Measurements from ENCODE around the gene FKBP5. TPM values are rescaled to one million over a fixed set of nuclear protein-coding genes. Genes with fewer than 3 reads are reported as not detected.
"Not testable (repeated sequence)": the region's sequence is repeated elsewhere in the genome, so short reads cannot be mapped to it uniquely, and the experiment has no call there.

FKBP5 gene
- total RNA-seq, 1 donor from 2014 or later: 9.7 TPM

- H3K4me3 ChIP-seq (ENCODE audit: low read depth, low read length): no peak overlapping the region
- no peak for DNase-seq (ENCODE audit: low read depth)
- H3K36me3 ChIP-seq (ENCODE audit: control insufficient read depth, insufficient read depth, low read length): no peaks in the 10 kb centered on the region
- no peak for TF ChIP-seq CTCF (IDR thresholded peaks at IDR 0.05; ENCODE audit: insufficient read depth, low read length, poor library complexity, severe bottlenecking)
- H3K27me3 ChIP-seq (ENCODE audit: control insufficient read depth, insufficient read depth, low read length): no peaks in the 10 kb centered on the region
These were observed 17.8 kb upstream of the FKBP5 start for GRCh38 chr6:35706468-35706867.

- Histone ChIP-seq H3K27me3 (ENCODE audit: control insufficient read depth, insufficient read depth, low read length) (no peaks in the 10 kb centered on the region), H3K4me3 (ENCODE audit: low read depth, low read length) (no peak overlapping the region), H3K36me3 (ENCODE audit: control insufficient read depth, insufficient read depth, low read length) (no peaks in the 10 kb centered on the region)
- no peak for TF ChIP-seq CTCF (IDR thresholded peaks at IDR 0.05; ENCODE audit: insufficient read depth, low read length, poor library complexity, severe bottlenecking)
- DNase-seq (ENCODE audit: low read depth): no peak
These were observed 14.8 kb upstream of the FKBP5 start for GRCh38 chr6:35703554-35703953.

- no peak for TF ChIP-seq CTCF (IDR thresholded peaks at IDR 0.05; ENCODE audit: insufficient read depth, low read length, poor library complexity, severe bottlenecking)
- no peak for DNase-seq (ENCODE audit: low read depth)
- Histone ChIP-seq H3K27me3 (ENCODE audit: control insufficient read depth, insufficient read depth, low read length) (no peaks in the 10 kb centered on the region), H3K4me3 (ENCODE audit: low read depth, low read length) (no peak overlapping the region), H3K36me3 (ENCODE audit: control insufficient read depth, insufficient read depth, low read length) (no peaks in the 10 kb centered on the region)
These were observed 10.1 kb upstream of the FKBP5 start for GRCh38 chr6:35698858-35699257.

- H3K4me3 ChIP-seq (ENCODE audit: low read depth, low read length); H3K27me3 ChIP-seq (ENCODE audit: control insufficient read depth, insufficient read depth, low read length); H3K36me3 ChIP-seq (ENCODE audit: control insufficient read depth, insufficient read depth, low read length); DNase-seq (ENCODE audit: low read depth): not testable (repeated sequence)
These were observed 9.7 kb upstream of the FKBP5 start for GRCh38 chr6:35698430-35698829.

- no peak for TF ChIP-seq CTCF (IDR thresholded peaks at IDR 0.05; ENCODE audit: insufficient read depth, low read length, poor library complexity, severe bottlenecking)
- no peaks in the 10 kb centered on the region for H3K36me3 ChIP-seq (ENCODE audit: control insufficient read depth, insufficient read depth, low read length)
- DNase-seq (ENCODE audit: low read depth): no peak
These were observed 5.7 kb upstream of the FKBP5 start for GRCh38 chr6:35694462-35694861.

GRCh38 chr6:35691027-35691824, 2.5 kb upstream of the FKBP5 start:
- DNase-seq (ENCODE audit: low read depth): no peak
- TF ChIP-seq CTCF (IDR thresholded peaks at IDR 0.05; ENCODE audit: insufficient read depth, low read length, poor library complexity, severe bottlenecking): no peak

More at GRCh38 chr6:35694462-35694861, 5.7 kb upstream of the FKBP5 start:
- H3K4me3 ChIP-seq (ENCODE audit: low read depth, low read length): no peak overlapping the region
- no peaks in the 10 kb centered on the region for H3K27me3 ChIP-seq (ENCODE audit: control insufficient read depth, insufficient read depth, low read length)

More at GRCh38 chr6:35691027-35691824, 2.5 kb upstream of the FKBP5 start:
- H3K36me3 ChIP-seq (ENCODE audit: control insufficient read depth, insufficient read depth, low read length): no peaks in the 10 kb centered on the region
- no peaks in the 10 kb centered on the region for H3K27me3 ChIP-seq (ENCODE audit: control insufficient read depth, insufficient read depth, low read length)
- no peak overlapping the region for H3K4me3 ChIP-seq (ENCODE audit: low read depth, low read length)

Measured in kidney epithelial cell (primary cell).